ENCODE measurements around the gene GPD1L.

DNA sequence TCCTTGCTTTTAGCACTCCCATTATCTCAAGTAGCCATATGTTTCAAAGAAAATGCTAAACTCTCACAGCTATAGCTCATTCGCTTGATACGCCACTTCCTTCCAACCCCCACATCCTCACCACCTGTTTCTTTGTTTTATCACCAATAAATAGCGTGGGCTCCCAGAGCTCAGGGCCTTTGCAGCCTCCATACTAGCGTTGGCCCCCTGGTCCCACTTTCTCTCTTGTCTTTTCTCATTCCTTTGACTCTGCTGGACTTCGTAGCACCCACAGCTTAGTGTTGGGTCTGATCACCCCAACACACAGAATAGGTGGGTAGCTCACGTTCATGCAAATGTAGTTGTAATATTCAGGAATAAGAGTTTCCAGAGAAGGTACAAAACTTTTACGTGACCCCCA, 4.1 kb upstream of the GPD1L start:
- TF ChIP-seq, protein P1, sequence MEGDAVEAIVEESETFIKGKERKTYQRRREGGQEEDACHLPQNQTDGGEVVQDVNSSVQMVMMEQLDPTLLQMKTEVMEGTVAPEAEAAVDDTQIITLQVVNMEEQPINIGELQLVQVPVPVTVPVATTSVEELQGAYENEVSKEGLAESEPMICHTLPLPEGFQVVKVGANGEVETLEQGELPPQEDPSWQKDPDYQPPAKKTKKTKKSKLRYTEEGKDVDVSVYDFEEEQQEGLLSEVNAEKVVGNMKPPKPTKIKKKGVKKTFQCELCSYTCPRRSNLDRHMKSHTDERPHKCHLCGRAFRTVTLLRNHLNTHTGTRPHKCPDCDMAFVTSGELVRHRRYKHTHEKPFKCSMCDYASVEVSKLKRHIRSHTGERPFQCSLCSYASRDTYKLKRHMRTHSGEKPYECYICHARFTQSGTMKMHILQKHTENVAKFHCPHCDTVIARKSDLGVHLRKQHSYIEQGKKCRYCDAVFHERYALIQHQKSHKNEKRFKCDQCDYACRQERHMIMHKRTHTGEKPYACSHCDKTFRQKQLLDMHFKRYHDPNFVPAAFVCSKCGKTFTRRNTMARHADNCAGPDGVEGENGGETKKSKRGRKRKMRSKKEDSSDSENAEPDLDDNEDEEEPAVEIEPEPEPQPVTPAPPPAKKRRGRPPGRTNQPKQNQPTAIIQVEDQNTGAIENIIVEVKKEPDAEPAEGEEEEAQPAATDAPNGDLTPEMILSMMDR (optimal IDR thresholded peaks at IDR 0.05 in 1 of 3, IDR thresholded peaks at IDR 0.05 in 1 of 3, conservative IDR thresholded peaks at IDR 0.05 in 1 of 3; ENCODE audit: extremely low read depth in 1 of 3, insufficient read depth in 2 of 3, low read length in 3 of 3) = no peak
- no peak for TF ChIP-seq EZH2 (IDR thresholded peaks at IDR 0.05; ENCODE audit: low read length)

Data from keratinocyte (primary cell).